H1 (cell line): Measurements from ENCODE around the gene CORO6. TPM values are rescaled to one million over a fixed set of nuclear protein-coding genes. Genes with fewer than 3 reads are reported as not detected.

Experiments
- CTCF ChIA-PET: fragments of 300-600 bp; sonication (Branson Sonifier 250); formaldehyde crosslinking; loops from one replicate; lab custom pipeline; 2021; ENCODE audit not compliant: partially characterized antibody; lab: Charles Lee
- POLR2A ChIA-PET: fragments of 300-600 bp; sonication (Branson Sonifier 250); formaldehyde crosslinking; loops from one replicate; lab custom pipeline; 2021; ENCODE audit warnings: inconsistent platforms; ENCODE audit not compliant: partially characterized antibody; lab: Charles Lee
- DNase-seq, 2 experiments: peaks; one replicate each; pipeline versions ENCODE4 v3.0.0 to v3.0.0-alpha.2; 2010 to 2022; ENCODE audit warnings: low spot score in 2 of 2, low read depth in 1 of 2, mixed read lengths in 1 of 2
- FAIRE-seq: peaks from 2 replicates; lab custom pipeline; 2011; peaks lifted over from hg19 to GRCh38; lab: Jason Lieb, UNC
- H2AFZ ChIP-seq: 2 replicates; pipeline ENCODE4 v1.8.1; 2012; ENCODE audit warnings: low read length, inconsistent platforms
- H2AK5ac ChIP-seq: 2 replicates; pipeline ENCODE4 v1.6.1; 2013; ENCODE audit warnings: low read depth, low read length
- H2BK120ac ChIP-seq: replicated peaks from 2 replicates; pipeline ENCODE3; 2013; ENCODE audit warnings: low read depth, low read length, inconsistent platforms
- H2BK12ac ChIP-seq: 2 replicates; pipeline ENCODE4 v1.6.1; 2013; ENCODE audit warnings: low read depth, low read length
- H2BK15ac ChIP-seq: 2 replicates; pipeline ENCODE4 v1.6.1; 2013; ENCODE audit warnings: low read length
- H2BK20ac ChIP-seq: 2 replicates; pipeline ENCODE4 v1.6.1; 2013; ENCODE audit warnings: low read length
- H2BK5ac ChIP-seq: 2 replicates; pipeline ENCODE4 v1.6.1; 2013; ENCODE audit warnings: low read depth, low read length
- H3K14ac ChIP-seq: 2 replicates; pipeline ENCODE4 v1.6.1; 2013; ENCODE audit warnings: inconsistent platforms; ENCODE audit not compliant: insufficient read length
- H3K18ac ChIP-seq: 2 replicates; pipeline ENCODE4 v1.6.1; 2013; ENCODE audit warnings: low read length; ENCODE audit errors: extremely low read depth
- H3K23ac ChIP-seq: 2 replicates; pipeline ENCODE4 v1.6.1; 2013; ENCODE audit warnings: inconsistent platforms; ENCODE audit not compliant: insufficient read length
- H3K23me2 ChIP-seq: 2 replicates; pipeline ENCODE4 v1.6.1; 2013; ENCODE audit warnings: low read depth, low read length
- H3K27ac ChIP-seq: 2 replicates; pipeline ENCODE4 v1.6.1; 2011; ENCODE audit warnings: low read depth, low read length, inconsistent platforms
- H3K27me3 ChIP-seq, 4 experiments: replicated peaks in 1 of 4; 1 replicate in 1 of 4; 2 replicates in 3 of 4; pipeline versions ENCODE4 v1.6.1 to v1.8.1; 2011 to 2013; ENCODE audit warnings: low read length in 3 of 4, mild to moderate bottlenecking in 3 of 4, inconsistent platforms in 2 of 4, mixed read lengths in 2 of 4, moderate library complexity in 1 of 4; ENCODE audit not compliant: control insufficient read depth in 3 of 4, insufficient read depth in 3 of 4; ENCODE audit errors: extremely low read depth in 1 of 4
- H3K36me3 ChIP-seq, 4 experiments: 2 replicates each; pipeline versions ENCODE4 v1.6.1 to v1.8.1; 2011 to 2013; ENCODE audit warnings: mild to moderate bottlenecking in 4 of 4, low read length in 3 of 4, moderate library complexity in 2 of 4, control low read depth in 1 of 4, inconsistent platforms in 1 of 4; ENCODE audit not compliant: insufficient read depth in 4 of 4, control insufficient read depth in 2 of 4
- H3K4ac ChIP-seq: replicated peaks from 2 replicates; pipeline ENCODE3; 2013; ENCODE audit warnings: low read length, low read depth, mixed read lengths, inconsistent platforms; ENCODE audit not compliant: insufficient read length
- H3K4me1 ChIP-seq, 4 experiments: replicated peaks in 1 of 4; 1 replicate in 1 of 4; 2 replicates in 3 of 4; pipeline versions ENCODE4 v1.6.1 to v1.8.1; 2011 to 2013; ENCODE audit warnings: low read length in 3 of 4, inconsistent platforms in 2 of 4, mixed read lengths in 1 of 4; ENCODE audit not compliant: insufficient read depth in 4 of 4, control insufficient read depth in 3 of 4
- H3K4me2 ChIP-seq, 2 experiments: 2 replicates each; pipeline versions ENCODE4 v1.6.1 to v1.8.1; 2011 to 2013; ENCODE audit warnings: low read depth in 2 of 2, low read length in 2 of 2, control low read depth in 1 of 2, inconsistent platforms in 1 of 2, mild to moderate bottlenecking in 1 of 2; ENCODE audit not compliant: insufficient read depth in 1 of 2
- H3K4me3 ChIP-seq, 4 experiments: fragments of 200-600, 300-600 bp in 1 of 4; sonication (generic), shearing (Covaris generic), sonication (Bioruptor Twin) in 1 of 4; 2 replicates each; pipeline versions ENCODE4 v1.5.1 to v1.8.1; 2011 to 2016; ENCODE audit warnings: low read length in 4 of 4, low read depth in 3 of 4, control low read depth in 2 of 4, inconsistent platforms in 2 of 4, mild to moderate bottlenecking in 2 of 4, mixed read lengths in 1 of 4, moderate library complexity in 1 of 4; ENCODE audit not compliant: insufficient read depth in 2 of 4; ENCODE audit errors: extremely low read depth in 1 of 4
- H3K56ac ChIP-seq: replicated peaks from 2 replicates; pipeline ENCODE3; 2013; ENCODE audit warnings: low read depth, mild to moderate bottlenecking, mixed read lengths, low read length, inconsistent platforms; ENCODE audit not compliant: insufficient read length
- H3K79me1 ChIP-seq: 2 replicates; pipeline ENCODE4 v1.6.1; 2013; ENCODE audit warnings: low read depth, low read length, control low read depth
- H3K79me2 ChIP-seq, 2 experiments: 2 replicates each; pipeline versions ENCODE4 v1.6.1 to v1.8.1; 2012 to 2013; ENCODE audit warnings: low read length in 2 of 2, mild to moderate bottlenecking in 2 of 2, inconsistent platforms in 1 of 2; ENCODE audit not compliant: insufficient read depth in 2 of 2, control insufficient read depth in 1 of 2
- H3K9ac ChIP-seq, 4 experiments: replicated peaks in 1 of 4; 1 replicate in 1 of 4; 2 replicates in 3 of 4; pipeline versions ENCODE4 v1.6.1 to v1.8.1; 2011 to 2013; ENCODE audit warnings: low read depth in 3 of 4, low read length in 3 of 4, control low read depth in 2 of 4, mild to moderate bottlenecking in 2 of 4, moderate library complexity in 2 of 4, inconsistent platforms in 1 of 4; ENCODE audit errors: extremely low read depth in 1 of 4
- H3K9me3 ChIP-seq, 2 experiments: 2 replicates each; pipeline versions ENCODE4 v1.6.1 to v1.8.1; 2012 to 2013; ENCODE audit warnings: mild to moderate bottlenecking in 2 of 2, moderate library complexity in 2 of 2, control low read depth in 1 of 2, inconsistent platforms in 1 of 2, low read depth in 1 of 2, low read length in 1 of 2, mixed read lengths in 1 of 2; ENCODE audit not compliant: insufficient read depth in 2 of 2
- H4K20me1 ChIP-seq, 2 experiments: replicated peaks in 1 of 2; 2 replicates each; pipeline versions ENCODE3 to v1.8.1; 2011 to 2013; ENCODE audit warnings: inconsistent platforms in 2 of 2, low read length in 2 of 2, mild to moderate bottlenecking in 1 of 2; ENCODE audit not compliant: insufficient read depth in 2 of 2, control insufficient read depth in 1 of 2
- H4K5ac ChIP-seq: 2 replicates; pipeline ENCODE4 v1.6.1; 2013; ENCODE audit warnings: low read length, low read depth, mixed read lengths, inconsistent platforms; ENCODE audit not compliant: insufficient read length
- H4K8ac ChIP-seq: 2 replicates; pipeline ENCODE4 v1.8.0; 2013; ENCODE audit warnings: mild to moderate bottlenecking, moderate library complexity, low read length, inconsistent platforms; ENCODE audit not compliant: insufficient read depth; ENCODE audit errors: extremely low read depth
- H4K91ac ChIP-seq: replicated peaks from 2 replicates; pipeline ENCODE3; 2013; ENCODE audit warnings: low read length, mixed read lengths, inconsistent platforms; ENCODE audit not compliant: insufficient read length
- BCL11A ChIP-seq, 2 experiments: IDR thresholded peaks; one replicate each; pipeline ENCODE4 v1.6.1; 2011; ENCODE audit warnings: low read depth in 2 of 2, low read length in 2 of 2, mild to moderate bottlenecking in 2 of 2
- CBX8 ChIP-seq: fragments of 300-800, 300-1000 bp; sonication (generic); IDR thresholded peaks from 2 replicates; pipeline ENCODE4 v1.7.1; 2016; ENCODE audit warnings: low read depth, low read length, borderline replicate concordance
- EP300 ChIP-seq, 2 experiments: IDR thresholded peaks; 1 replicate in 1 of 2; 2 replicates in 1 of 2; pipeline ENCODE4 v1.6.1; 2011 to 2012; ENCODE audit warnings: low read depth in 2 of 2, low read length in 2 of 2, mild to moderate bottlenecking in 2 of 2, borderline replicate concordance in 1 of 2, inconsistent platforms in 1 of 2, moderate library complexity in 1 of 2
- GABPA ChIP-seq: IDR thresholded peaks from 2 replicates; pipeline ENCODE4 v1.6.1; 2011; ENCODE audit warnings: mild to moderate bottlenecking, low read length, moderate library complexity, borderline replicate concordance; ENCODE audit not compliant: insufficient read depth
- SAP30 ChIP-seq: fragments of 300-600 bp; sonication (generic); IDR thresholded peaks from 2 replicates; pipeline ENCODE4 v1.7.1; 2012; ENCODE audit warnings: low read length, moderate library complexity, mild to moderate bottlenecking, inconsistent platforms; ENCODE audit not compliant: insufficient read depth, insufficient replicate concordance
- WGBS, 2 experiments: shearing (Covaris generic) in 1 of 2; methylation state at CpG; one replicate each; pipeline versions ENCODE4 v1.1.6 to v1.1.7; 2013 to 2015; ENCODE audit warnings: low lambda C conversion rate in 2 of 2, mixed read lengths in 2 of 2, inconsistent platforms in 1 of 2, low coverage in 1 of 2, missing lambda C conversion rate in 1 of 2; ENCODE audit not compliant: insufficient replicate concordance in 2 of 2, insufficient coverage in 1 of 2, insufficient read length in 1 of 2; ENCODE audit errors: extremely low coverage in 1 of 2, missing lambda C conversion rate in 1 of 2; 5-methylcytosine and 5-hydroxymethylcytosine counted together
- polyA plus RNA-seq, 7 experiments: library from polyadenylated mRNA; depleted of rRNA in 3 of 7; stranded (reverse) in 5 of 7; unstranded in 2 of 7; fragments of >200 nt in 5 of 7; fragments of 200-250 nt in 2 of 7; gene quantifications; 1 replicate in 5 of 7; 2 replicates in 1 of 7; 4 replicates in 1 of 7; pipeline versions ENCODE4 v1.2.1 to v1.2.3, GENCODE V29; 2011 to 2013; ENCODE audit warnings: missing spikeins in 2 of 7, mixed read lengths in 2 of 7
- total RNA-seq: library from RNA; stranded (reverse); fragmentation: NEBNext Ultra II Directional; extraction: Animal tissue kit (Norgen Biotek cat#: 25700); gene quantifications from 2 replicates; pipeline ENCODE4 v1.2.1, GENCODE V29; 2021

Gene CORO6
- total and polyA plus RNA-seq, 2 of the 8 experiments (the other 6 are each of a cell fraction or from before 2014, with no cell fraction given): 2.5 to 8.6 TPM

DNA sequence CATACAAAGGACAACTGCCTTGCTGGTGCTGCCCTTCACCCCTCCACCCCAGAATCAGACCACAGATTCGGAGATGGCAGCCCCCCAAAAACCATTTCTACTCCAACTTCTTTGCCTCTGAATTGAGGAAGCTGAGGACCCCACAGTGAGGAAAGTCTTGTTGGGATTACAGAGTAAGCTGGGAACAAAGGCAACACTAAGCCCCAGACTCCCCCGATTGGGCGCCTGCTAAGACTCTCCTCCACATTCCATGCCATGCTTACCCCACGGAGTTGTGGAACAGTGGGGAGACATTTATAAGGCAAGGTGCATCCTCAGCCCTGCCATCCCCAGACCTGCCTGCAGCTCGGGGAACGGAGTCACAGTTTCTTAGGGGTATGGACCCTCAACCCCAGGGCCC is 35.1 kb downstream of the CORO6 start:
- H3K27ac ChIP-seq: no peak overlapping the region
- TF ChIP-seq BCL11A (IDR thresholded peaks at IDR 0.05; ENCODE audit: low read depth in 2 of 2, low read length in 2 of 2): no peak
- no peak for TF ChIP-seq CBX8
- TF ChIP-seq EP300 (IDR thresholded peaks at IDR 0.05; ENCODE audit: borderline replicate concordance in 1 of 2, low read depth in 2 of 2, low read length in 2 of 2): no peak
- no peak for TF ChIP-seq GABPA
- TF ChIP-seq SAP30: no peak
- no peak for FAIRE-seq
- H4K91ac ChIP-seq: no peak overlapping the region
- ChIA-PET POLR2A (interaction anchor here (0.6 to 1.8 kb wide), 4 partner anchors 11 to 321 kb away, joined by 3 to 8 read pairs (median 4); no protein-coding TSS in a partner anchor), CTCF (interaction anchor here (0.9 to 14.8 kb wide), 7 partner anchors 9 to 218 kb away, joined by 3 to 193 read pairs (median 11); partner anchors contain the start of gene CORO6)
- no peak overlapping the region for H2BK5ac ChIP-seq
- H3K79me1 ChIP-seq: peaks cover 19% of the 10 kb centered on the region
- H4K8ac ChIP-seq: no peak overlapping the region
- no peak overlapping the region for H3K14ac ChIP-seq
- peak overlapping the region; percentile 12; the same call in 1 of the 2 replicates for H2BK15ac ChIP-seq
- no peak overlapping the region for H2AK5ac ChIP-seq
- peak overlapping the region; percentile 93 to 95; a peak in 2 of 4 replicates for H3K4me2 ChIP-seq
- no peak overlapping the region for H3K18ac ChIP-seq
- H3K27me3 ChIP-seq: peaks cover 0 to 6% (median 5%) of the 10 kb centered on the region in 4 experiments; a peak in 2 of 7 replicates
- H3K36me3 ChIP-seq: 0 out of 8 replicates have a peak, but pooled peaks cover 0 to 3% (median 0%) of the 10 kb centered on the region in 4 experiments
- no peak overlapping the region for H4K5ac ChIP-seq
- peak overlapping the region in 3 of 4 experiments; percentile 64 to 82 (median 76); a peak in 1 of 8 replicates for H3K4me3 ChIP-seq
- H3K9ac ChIP-seq: no peak overlapping the region
- H3K23ac ChIP-seq: no peak overlapping the region
- no peak overlapping the region for H2BK12ac ChIP-seq
- peaks cover 7 to 44% (median 35%) of the 10 kb centered on the region in 4 experiments for H3K4me1 ChIP-seq
- no peak overlapping the region for H2BK120ac ChIP-seq
- peaks cover 32% of the 10 kb centered on the region; the same call in 1 of the 2 replicates for H3K23me2 ChIP-seq
- no peaks in the 10 kb centered on the region for H3K9me3 ChIP-seq
- H2BK20ac ChIP-seq: no peak overlapping the region
- no peak overlapping the region for H3K4ac ChIP-seq
- WGBS, 2 experiments: 80% methylated on average over 6 of the region's 6 CpGs; no CpG with 5 or more reads in 1 of the 2 experiments
- no peak overlapping the region for H2AFZ ChIP-seq
- peaks cover 15 to 35% of the 10 kb centered on the region in 2 experiments for H4K20me1 ChIP-seq
- H3K56ac ChIP-seq: no peak overlapping the region
- H3K79me2 ChIP-seq: peaks cover 0 to 42% of the 10 kb centered on the region in 2 experiments; a peak in 2 of 4 replicates
- DNase-seq: no peak
